H1 (cell line): ENCODE results near the gene SBK2. TPM values are rescaled to one million over a fixed set of nuclear protein-coding genes. Genes with fewer than 3 reads are reported as not detected.
A peak's percentile ranks its signal among the peaks of the same experiment; 100 is the strongest.

Source experiments
- CTCF ChIA-PET: fragments of 300-600 bp; sonication (Branson Sonifier 250); formaldehyde crosslinking; loops from one replicate; lab custom pipeline; 2021; ENCODE audit not compliant: partially characterized antibody; lab: Charles Lee
- POLR2A ChIA-PET: fragments of 300-600 bp; sonication (Branson Sonifier 250); formaldehyde crosslinking; loops from one replicate; lab custom pipeline; 2021; ENCODE audit warnings: inconsistent platforms; ENCODE audit not compliant: partially characterized antibody; lab: Charles Lee
- DNase-seq, 2 experiments: peaks; one replicate each; pipeline versions ENCODE4 v3.0.0 to v3.0.0-alpha.2; 2010 to 2022; ENCODE audit warnings: low spot score in 2 of 2, low read depth in 1 of 2, mixed read lengths in 1 of 2
- FAIRE-seq: peaks from 2 replicates; lab custom pipeline; 2011; peaks lifted over from hg19 to GRCh38; lab: Jason Lieb, UNC
- H2AFZ ChIP-seq: 2 replicates; pipeline ENCODE4 v1.8.1; 2012; ENCODE audit warnings: low read length, inconsistent platforms
- H2AK5ac ChIP-seq: 2 replicates; pipeline ENCODE4 v1.6.1; 2013; ENCODE audit warnings: low read depth, low read length
- H2BK120ac ChIP-seq: replicated peaks from 2 replicates; pipeline ENCODE3; 2013; ENCODE audit warnings: low read depth, low read length, inconsistent platforms
- H2BK12ac ChIP-seq: 2 replicates; pipeline ENCODE4 v1.6.1; 2013; ENCODE audit warnings: low read depth, low read length
- H2BK15ac ChIP-seq: 2 replicates; pipeline ENCODE4 v1.6.1; 2013; ENCODE audit warnings: low read length
- H2BK20ac ChIP-seq: 2 replicates; pipeline ENCODE4 v1.6.1; 2013; ENCODE audit warnings: low read length
- H2BK5ac ChIP-seq: 2 replicates; pipeline ENCODE4 v1.6.1; 2013; ENCODE audit warnings: low read depth, low read length
- H3K14ac ChIP-seq: 2 replicates; pipeline ENCODE4 v1.6.1; 2013; ENCODE audit warnings: inconsistent platforms; ENCODE audit not compliant: insufficient read length
- H3K18ac ChIP-seq: 2 replicates; pipeline ENCODE4 v1.6.1; 2013; ENCODE audit warnings: low read length; ENCODE audit errors: extremely low read depth
- H3K23ac ChIP-seq: 2 replicates; pipeline ENCODE4 v1.6.1; 2013; ENCODE audit warnings: inconsistent platforms; ENCODE audit not compliant: insufficient read length
- H3K23me2 ChIP-seq: 2 replicates; pipeline ENCODE4 v1.6.1; 2013; ENCODE audit warnings: low read depth, low read length
- H3K27ac ChIP-seq: 2 replicates; pipeline ENCODE4 v1.6.1; 2011; ENCODE audit warnings: low read depth, low read length, inconsistent platforms
- H3K27me3 ChIP-seq, 4 experiments: replicated peaks in 1 of 4; 1 replicate in 1 of 4; 2 replicates in 3 of 4; pipeline versions ENCODE4 v1.6.1 to v1.8.1; 2011 to 2013; ENCODE audit warnings: low read length in 3 of 4, mild to moderate bottlenecking in 3 of 4, inconsistent platforms in 2 of 4, mixed read lengths in 2 of 4, moderate library complexity in 1 of 4; ENCODE audit not compliant: control insufficient read depth in 3 of 4, insufficient read depth in 3 of 4; ENCODE audit errors: extremely low read depth in 1 of 4
- H3K36me3 ChIP-seq, 4 experiments: 2 replicates each; pipeline versions ENCODE4 v1.6.1 to v1.8.1; 2011 to 2013; ENCODE audit warnings: mild to moderate bottlenecking in 4 of 4, low read length in 3 of 4, moderate library complexity in 2 of 4, control low read depth in 1 of 4, inconsistent platforms in 1 of 4; ENCODE audit not compliant: insufficient read depth in 4 of 4, control insufficient read depth in 2 of 4
- H3K4ac ChIP-seq: replicated peaks from 2 replicates; pipeline ENCODE3; 2013; ENCODE audit warnings: low read length, low read depth, mixed read lengths, inconsistent platforms; ENCODE audit not compliant: insufficient read length
- H3K4me1 ChIP-seq, 4 experiments: replicated peaks in 1 of 4; 1 replicate in 1 of 4; 2 replicates in 3 of 4; pipeline versions ENCODE4 v1.6.1 to v1.8.1; 2011 to 2013; ENCODE audit warnings: low read length in 3 of 4, inconsistent platforms in 2 of 4, mixed read lengths in 1 of 4; ENCODE audit not compliant: insufficient read depth in 4 of 4, control insufficient read depth in 3 of 4
- H3K4me2 ChIP-seq, 2 experiments: 2 replicates each; pipeline versions ENCODE4 v1.6.1 to v1.8.1; 2011 to 2013; ENCODE audit warnings: low read depth in 2 of 2, low read length in 2 of 2, control low read depth in 1 of 2, inconsistent platforms in 1 of 2, mild to moderate bottlenecking in 1 of 2; ENCODE audit not compliant: insufficient read depth in 1 of 2
- H3K4me3 ChIP-seq, 4 experiments: fragments of 200-600, 300-600 bp in 1 of 4; sonication (generic), shearing (Covaris generic), sonication (Bioruptor Twin) in 1 of 4; 2 replicates each; pipeline versions ENCODE4 v1.5.1 to v1.8.1; 2011 to 2016; ENCODE audit warnings: low read length in 4 of 4, low read depth in 3 of 4, control low read depth in 2 of 4, inconsistent platforms in 2 of 4, mild to moderate bottlenecking in 2 of 4, mixed read lengths in 1 of 4, moderate library complexity in 1 of 4; ENCODE audit not compliant: insufficient read depth in 2 of 4; ENCODE audit errors: extremely low read depth in 1 of 4
- H3K56ac ChIP-seq: replicated peaks from 2 replicates; pipeline ENCODE3; 2013; ENCODE audit warnings: low read depth, mild to moderate bottlenecking, mixed read lengths, low read length, inconsistent platforms; ENCODE audit not compliant: insufficient read length
- H3K79me1 ChIP-seq: 2 replicates; pipeline ENCODE4 v1.6.1; 2013; ENCODE audit warnings: low read depth, low read length, control low read depth
- H3K79me2 ChIP-seq, 2 experiments: 2 replicates each; pipeline versions ENCODE4 v1.6.1 to v1.8.1; 2012 to 2013; ENCODE audit warnings: low read length in 2 of 2, mild to moderate bottlenecking in 2 of 2, inconsistent platforms in 1 of 2; ENCODE audit not compliant: insufficient read depth in 2 of 2, control insufficient read depth in 1 of 2
- H3K9ac ChIP-seq, 4 experiments: replicated peaks in 1 of 4; 1 replicate in 1 of 4; 2 replicates in 3 of 4; pipeline versions ENCODE4 v1.6.1 to v1.8.1; 2011 to 2013; ENCODE audit warnings: low read depth in 3 of 4, low read length in 3 of 4, control low read depth in 2 of 4, mild to moderate bottlenecking in 2 of 4, moderate library complexity in 2 of 4, inconsistent platforms in 1 of 4; ENCODE audit errors: extremely low read depth in 1 of 4
- H3K9me3 ChIP-seq, 2 experiments: 2 replicates each; pipeline versions ENCODE4 v1.6.1 to v1.8.1; 2012 to 2013; ENCODE audit warnings: mild to moderate bottlenecking in 2 of 2, moderate library complexity in 2 of 2, control low read depth in 1 of 2, inconsistent platforms in 1 of 2, low read depth in 1 of 2, low read length in 1 of 2, mixed read lengths in 1 of 2; ENCODE audit not compliant: insufficient read depth in 2 of 2
- H4K20me1 ChIP-seq, 2 experiments: replicated peaks in 1 of 2; 2 replicates each; pipeline versions ENCODE3 to v1.8.1; 2011 to 2013; ENCODE audit warnings: inconsistent platforms in 2 of 2, low read length in 2 of 2, mild to moderate bottlenecking in 1 of 2; ENCODE audit not compliant: insufficient read depth in 2 of 2, control insufficient read depth in 1 of 2
- H4K5ac ChIP-seq: 2 replicates; pipeline ENCODE4 v1.6.1; 2013; ENCODE audit warnings: low read length, low read depth, mixed read lengths, inconsistent platforms; ENCODE audit not compliant: insufficient read length
- H4K8ac ChIP-seq: 2 replicates; pipeline ENCODE4 v1.8.0; 2013; ENCODE audit warnings: mild to moderate bottlenecking, moderate library complexity, low read length, inconsistent platforms; ENCODE audit not compliant: insufficient read depth; ENCODE audit errors: extremely low read depth
- H4K91ac ChIP-seq: replicated peaks from 2 replicates; pipeline ENCODE3; 2013; ENCODE audit warnings: low read length, mixed read lengths, inconsistent platforms; ENCODE audit not compliant: insufficient read length
- CBX8 ChIP-seq: fragments of 300-800, 300-1000 bp; sonication (generic); IDR thresholded peaks from 2 replicates; pipeline ENCODE4 v1.7.1; 2016; ENCODE audit warnings: low read depth, low read length, borderline replicate concordance
- HDAC2 ChIP-seq, 2 experiments: fragments of 300-600 bp in 1 of 2; sonication (generic) in 1 of 2; IDR thresholded peaks; 2 replicates each; pipeline ENCODE4 v1.6.1; 2011 to 2012; ENCODE audit warnings: low read depth in 2 of 2, low read length in 2 of 2, mild to moderate bottlenecking in 2 of 2, moderate library complexity in 2 of 2, borderline replicate concordance in 1 of 2, inconsistent platforms in 1 of 2
- JUN ChIP-seq: IDR thresholded peaks from 2 replicates; pipeline ENCODE4 v1.6.1; 2011; ENCODE audit warnings: low read depth, mild to moderate bottlenecking, improper control_type of control experiment, low read length
- NRF1 ChIP-seq: IDR thresholded peaks from 2 replicates; pipeline ENCODE4 v1.6.1; 2011; ENCODE audit warnings: mild to moderate bottlenecking, low read depth, low read length, improper control_type of control experiment
- RAD21 ChIP-seq, 2 experiments: IDR thresholded peaks in 1 of 2; conservative IDR thresholded peaks in 1 of 2; 2 replicates each; pipeline ENCODE4 v1.6.1; 2011; ENCODE audit warnings: low read depth in 2 of 2, low read length in 2 of 2, improper control_type of control experiment in 1 of 2, inconsistent platforms in 1 of 2, mild to moderate bottlenecking in 1 of 2, moderate library complexity in 1 of 2
- RBBP5 ChIP-seq: IDR thresholded peaks from 2 replicates; pipeline ENCODE4 v1.7.1; 2012; ENCODE audit warnings: low read depth, mild to moderate bottlenecking, inconsistent platforms, low read length, moderate library complexity, borderline replicate concordance
- RNF2 ChIP-seq: fragments of 200-900, 300-1000 bp; sonication (generic); IDR thresholded peaks from 2 replicates; pipeline ENCODE4 v1.7.1; 2016; ENCODE audit warnings: borderline replicate concordance, low read depth, mild to moderate bottlenecking, antibody characterized with exemption, low read length; ENCODE audit not compliant: poor library complexity, severe bottlenecking; ENCODE audit errors: missing control alignments
- SIRT6 ChIP-seq: IDR thresholded peaks from one replicate; pipeline ENCODE4 v1.7.1; 2012; ENCODE audit warnings: low read length, inconsistent platforms
- SRF ChIP-seq: IDR thresholded peaks from 2 replicates; pipeline ENCODE4 v1.6.1; 2011; ENCODE audit warnings: mild to moderate bottlenecking, low read depth, low read length, moderate library complexity
- TAF7 ChIP-seq: optimal IDR thresholded peaks from 2 replicates; pipeline ENCODE3; 2011; ENCODE audit warnings: low read depth, mild to moderate bottlenecking, inconsistent platforms, low read length, moderate library complexity, borderline replicate concordance
- TEAD4 ChIP-seq: IDR thresholded peaks from 2 replicates; pipeline ENCODE4 v1.6.1; 2012; ENCODE audit warnings: low read depth, low read length, inconsistent platforms, mixed read lengths
- WGBS, 2 experiments: shearing (Covaris generic) in 1 of 2; methylation state at CpG; one replicate each; pipeline versions ENCODE4 v1.1.6 to v1.1.7; 2013 to 2015; ENCODE audit warnings: low lambda C conversion rate in 2 of 2, mixed read lengths in 2 of 2, inconsistent platforms in 1 of 2, low coverage in 1 of 2, missing lambda C conversion rate in 1 of 2; ENCODE audit not compliant: insufficient replicate concordance in 2 of 2, insufficient coverage in 1 of 2, insufficient read length in 1 of 2; ENCODE audit errors: extremely low coverage in 1 of 2, missing lambda C conversion rate in 1 of 2; 5-methylcytosine and 5-hydroxymethylcytosine counted together
- polyA plus RNA-seq, 7 experiments: library from polyadenylated mRNA; depleted of rRNA in 3 of 7; stranded (reverse) in 5 of 7; unstranded in 2 of 7; fragments of >200 nt in 5 of 7; fragments of 200-250 nt in 2 of 7; gene quantifications; 1 replicate in 5 of 7; 2 replicates in 1 of 7; 4 replicates in 1 of 7; pipeline versions ENCODE4 v1.2.1 to v1.2.3, GENCODE V29; 2011 to 2013; ENCODE audit warnings: missing spikeins in 2 of 7, mixed read lengths in 2 of 7
- total RNA-seq: library from RNA; stranded (reverse); fragmentation: NEBNext Ultra II Directional; extraction: Animal tissue kit (Norgen Biotek cat#: 25700); gene quantifications from 2 replicates; pipeline ENCODE4 v1.2.1, GENCODE V29; 2021
- TF ChIP-seq, protein P1 (sequence below): IDR thresholded peaks from 2 replicates; pipeline ENCODE4 v1.6.1; 2012; ENCODE audit warnings: inconsistent platforms

SBK2 gene
- total and polyA plus RNA-seq, 2 of the 8 experiments (the other 6 are each of a cell fraction or from before 2014, with no cell fraction given), result 3.2 to 4.1 TPM

DNA sequence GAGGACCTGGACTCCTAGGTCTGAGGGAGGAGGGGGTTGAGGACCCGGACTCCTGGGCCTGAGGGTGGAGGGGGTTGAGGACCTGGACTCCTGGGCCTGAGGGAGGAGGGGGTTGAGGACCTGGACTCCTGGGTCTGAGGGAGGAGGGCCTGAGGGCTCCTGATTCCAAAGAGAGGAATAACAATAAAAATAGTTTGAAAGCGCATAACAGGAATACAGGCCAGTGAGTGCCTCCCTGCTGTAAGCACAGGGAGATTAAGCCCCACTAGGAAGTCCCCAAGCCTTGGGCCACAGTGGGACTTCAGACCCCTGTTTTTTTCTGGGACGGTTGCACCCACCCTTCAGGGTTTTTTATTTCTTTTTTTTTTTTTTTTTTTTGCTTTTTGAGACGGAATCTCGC lies 1.2 kb upstream of the SBK2 start:
- Histone ChIP-seq H3K4me2 (0 out of 4 replicates have a peak overlapping the region, but pooled peaks of 1 of the 2 experiments have one; percentile 29), H3K79me1 (no peaks in the 10 kb centered on the region), H2AK5ac (no peak overlapping the region), H3K9me3 (no peaks in the 10 kb centered on the region), H3K9ac (no peak overlapping the region), H3K56ac (no peak overlapping the region), H2BK5ac (peak overlapping the region; percentile 71; the same call in 1 of the 2 replicates), H3K4me3 (no peak overlapping the region), H3K14ac (no peak overlapping the region), H2AFZ (no peak overlapping the region), H2BK12ac (no peak overlapping the region), H3K79me2 (no peaks in the 10 kb centered on the region), H3K23ac (no peak overlapping the region), H3K18ac (peak overlapping the region; percentile 48; the same call in 1 of the 2 replicates), H2BK20ac (no peak overlapping the region), H3K27ac (peak overlapping the region; percentile 51; the same call in 1 of the 2 replicates), H4K5ac (peak overlapping the region; percentile 64), H3K4ac (no peak overlapping the region), H4K91ac (no peak overlapping the region), H3K4me1 (peaks cover 0 to 17% (median 5%) of the 10 kb centered on the region in 4 experiments; a peak in 4 of 7 replicates), H3K36me3 (no peaks in the 10 kb centered on the region; a peak in 1 of 8 replicates), H4K20me1 (peaks cover 0 to 3% of the 10 kb centered on the region in 2 experiments), H3K23me2 (peaks cover 14% of the 10 kb centered on the region; the same call in 1 of the 2 replicates), H2BK15ac (no peak overlapping the region), H2BK120ac (peak overlapping the region; percentile 78), H4K8ac (no peak overlapping the region), H3K27me3 (no peaks in the 10 kb centered on the region; a peak in 2 of 7 replicates)
- POLR2A ChIA-PET, result interaction anchor here (0.9 kb wide), 1 partner anchor 20 kb away, joined by 3 read pairs; no protein-coding TSS in a partner anchor
- FAIRE-seq (no peak), DNase-seq (no peak)
- WGBS, 2 experiments, result 77% methylated on average over 3 of the region's 5 CpGs; no CpG with 5 or more reads in 1 of the 2 experiments
- CTCF ChIA-PET, result interaction anchor here (1.2 to 1.7 kb wide), 2 partner anchors 15 to 95 kb away, joined by 3 read pairs; no protein-coding TSS in a partner anchor
- TF ChIP-seq SRF (no peak), RNF2 (no peak), JUN (no peak), NRF1 (no peak), TEAD4 (no peak), SIRT6 (no peak), RAD21 (IDR thresholded peaks at IDR 0.05 in 1 of 2, conservative IDR thresholded peaks at IDR 0.05 in 1 of 2; ENCODE audit: low read depth in 2 of 2, low read length in 2 of 2) (no peak), RBBP5 (no peak), TAF7 (no peak), HDAC2 (IDR thresholded peaks at IDR 0.05; ENCODE audit: borderline replicate concordance in 1 of 2, low read depth in 2 of 2, low read length in 2 of 2) (no peak), CBX8 (no peak)
- TF ChIP-seq, protein P1, sequence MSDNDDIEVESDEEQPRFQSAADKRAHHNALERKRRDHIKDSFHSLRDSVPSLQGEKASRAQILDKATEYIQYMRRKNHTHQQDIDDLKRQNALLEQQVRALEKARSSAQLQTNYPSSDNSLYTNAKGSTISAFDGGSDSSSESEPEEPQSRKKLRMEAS, result no peak
